ENCODE data around the gene SFSWAP.
A peak's percentile ranks its signal among the peaks of the same experiment; 100 is the strongest.
"Not testable (repeated sequence)": the region's sequence is repeated elsewhere in the genome, so short reads cannot be mapped to it uniquely, and the experiment has no call there.

The SFSWAP gene

GRCh38 chr12:131789638-131790037 lies 78.7 kb downstream of the SFSWAP start:
- DNase-seq (ENCODE audit: low spot score), result no peak

- no peak for DNase-seq (ENCODE audit: low spot score)
Measured at GRCh38 chr12:131793243-131794022, 82.5 kb downstream of the SFSWAP start.

- no peak for DNase-seq (ENCODE audit: low spot score)
Measured at GRCh38 chr12:131794061-131794460, 83.2 kb downstream of the SFSWAP start.

- DNase-seq (ENCODE audit: low spot score), result no peak
Measured at GRCh38 chr12:131794573-131794972, 83.7 kb downstream of the SFSWAP start.

- DNase-seq (ENCODE audit: low spot score), result no peak
Measured at GRCh38 chr12:131795064-131795463, 84.2 kb downstream of the SFSWAP start.

- no peak for DNase-seq (ENCODE audit: low spot score)
Measured at GRCh38 chr12:131795690-131796410, 85.0 kb downstream of the SFSWAP start.

GRCh38 chr12:131796411-131796736 lies 85.5 kb downstream of the SFSWAP start:
- DNase-seq (ENCODE audit: low spot score), result no peak

GRCh38 chr12:131796754-131797587 lies 86.1 kb downstream of the SFSWAP start:
- no peak for DNase-seq (ENCODE audit: low spot score)

GRCh38 chr12:131797588-131797934 lies 86.7 kb downstream of the SFSWAP start:
- no peak for DNase-seq (ENCODE audit: low spot score)

- no peak for DNase-seq (ENCODE audit: low spot score)
Measured at GRCh38 chr12:131799195-131799594, 88.3 kb downstream of the SFSWAP start.

- no peak for DNase-seq (ENCODE audit: low spot score)
Measured at GRCh38 chr12:131799828-131800593, 89.1 kb downstream of the SFSWAP start.

GRCh38 chr12:131800594-131801135 lies 89.8 kb downstream of the SFSWAP start:
- DNase-seq (ENCODE audit: low spot score), result no peak

GRCh38 chr12:131801254-131801866 lies 90.5 kb downstream of the SFSWAP start:
- DNase-seq (ENCODE audit: low spot score), result no peak

GRCh38 chr12:131803961-131804521 lies 93.2 kb downstream of the SFSWAP start:
- no peak for DNase-seq (ENCODE audit: low spot score)

- no peak for DNase-seq (ENCODE audit: low spot score)
Measured at GRCh38 chr12:131805421-131805820, 94.5 kb downstream of the SFSWAP start.

- DNase-seq (ENCODE audit: low spot score), result no peak
Measured at GRCh38 chr12:131806674-131807073, 95.8 kb downstream of the SFSWAP start.

- peak; percentile 53 for DNase-seq (ENCODE audit: low spot score)
Measured at GRCh38 chr12:131808744-131809371, 98.0 kb downstream of the SFSWAP start.

- not testable (repeated sequence) for DNase-seq (ENCODE audit: low spot score)
Measured at GRCh38 chr12:131809476-131810254, 98.8 kb downstream of the SFSWAP start.

- no peak for DNase-seq (ENCODE audit: low spot score)
Measured at GRCh38 chr12:131810726-131811125, 99.8 kb downstream of the SFSWAP start.

- no peak for DNase-seq (ENCODE audit: low spot score)
Measured at GRCh38 chr12:131815131-131815530, 104.2 kb downstream of the SFSWAP start.

Measured in germinal center (tissue), 1 donor.